ENCODE measurements around the gene ZFP37.
"Not testable (repeated sequence)": the region's sequence is repeated elsewhere in the genome, so short reads cannot be mapped to it uniquely, and the experiment has no call there.

ZFP37 gene

DNA sequence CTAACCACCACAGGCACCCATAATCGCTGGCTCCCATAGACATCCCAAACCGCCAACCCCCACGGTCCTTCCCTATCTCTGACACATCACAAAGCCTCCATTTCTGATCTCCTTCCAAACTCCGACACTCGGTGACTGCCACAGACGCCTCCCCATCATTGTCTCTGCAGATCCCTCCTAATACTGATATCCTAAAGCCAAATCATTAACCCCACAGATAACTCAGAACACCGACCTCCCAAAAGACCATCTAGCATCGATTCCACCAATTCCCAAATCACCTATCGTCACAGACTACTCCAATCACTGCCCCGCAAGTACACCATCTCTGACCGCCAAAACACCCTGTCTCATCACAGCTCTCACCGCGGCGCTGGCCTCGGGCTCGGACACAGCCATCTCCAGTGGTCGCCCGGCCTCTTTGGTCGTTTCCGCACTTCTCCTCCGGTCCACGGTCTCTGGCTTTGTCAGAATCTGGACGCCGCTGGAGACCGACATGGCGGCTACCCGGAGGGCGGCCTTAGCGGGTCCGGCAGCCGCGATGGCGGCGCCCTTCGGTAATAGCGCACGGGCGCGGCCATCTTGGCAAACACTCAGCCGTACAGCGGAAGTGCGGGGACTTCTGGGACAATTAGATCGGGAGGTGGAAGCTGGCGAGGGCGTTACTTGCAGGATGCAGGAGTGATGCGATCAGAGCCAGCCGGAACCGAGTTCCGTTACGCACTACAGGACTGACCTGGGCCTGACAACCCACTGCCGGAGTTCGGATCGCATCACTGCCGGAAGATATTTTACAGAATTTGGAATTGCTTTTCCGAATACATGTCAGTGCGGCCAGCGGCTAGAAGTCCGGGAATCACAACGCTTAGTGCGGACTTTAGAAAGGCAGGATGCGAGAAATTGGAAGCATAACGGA, at the start of gene ZFP37:
Gene ZFP37 (minus strand): TSS at position 534 of the 916 bp plus-strand sequence. CDS start 36 bp downstream, at position 498.
- DNase-seq, result peak; percentile 48 to 96 (median 91)

DNA sequence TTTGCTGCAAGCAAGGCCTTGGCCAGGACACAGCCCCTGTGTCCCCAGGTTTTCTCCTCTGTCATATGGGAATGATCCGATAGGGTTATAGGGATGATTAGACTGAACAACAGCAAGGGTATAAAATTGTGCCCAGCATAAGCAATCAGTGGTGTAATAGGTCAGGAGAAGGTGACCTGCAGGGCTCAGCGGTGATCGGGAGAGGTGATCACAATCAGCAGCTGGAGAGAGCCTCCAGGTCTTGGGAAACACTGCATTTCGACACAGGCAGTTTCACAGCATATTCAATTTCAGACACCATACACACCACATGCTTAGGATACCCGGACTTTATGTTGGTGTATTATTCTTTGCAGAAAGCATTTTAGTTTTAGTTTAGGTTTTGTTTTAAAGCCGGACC, 48.8 kb upstream of the ZFP37 start:
- not testable (repeated sequence) for DNase-seq

DNA sequence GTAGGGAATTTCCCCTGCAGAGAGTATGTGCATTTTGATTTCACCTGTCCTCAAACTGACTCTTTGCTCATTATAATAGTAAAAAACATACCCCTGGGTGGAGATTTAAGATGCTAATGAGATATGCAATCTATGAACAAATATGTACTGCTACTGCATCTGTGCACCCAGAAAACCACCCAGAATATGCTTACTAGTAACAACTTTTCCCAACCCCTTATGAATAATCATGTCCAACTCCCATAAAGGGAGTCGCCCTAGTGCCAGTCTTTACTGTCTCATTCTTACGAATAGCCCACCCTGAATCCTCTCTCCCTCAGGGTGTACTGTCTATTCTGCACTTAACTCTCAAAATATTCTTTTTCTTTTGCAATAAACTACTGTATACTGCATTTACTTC, 39.0 kb upstream of the ZFP37 start:
- no peak for DNase-seq

DNA sequence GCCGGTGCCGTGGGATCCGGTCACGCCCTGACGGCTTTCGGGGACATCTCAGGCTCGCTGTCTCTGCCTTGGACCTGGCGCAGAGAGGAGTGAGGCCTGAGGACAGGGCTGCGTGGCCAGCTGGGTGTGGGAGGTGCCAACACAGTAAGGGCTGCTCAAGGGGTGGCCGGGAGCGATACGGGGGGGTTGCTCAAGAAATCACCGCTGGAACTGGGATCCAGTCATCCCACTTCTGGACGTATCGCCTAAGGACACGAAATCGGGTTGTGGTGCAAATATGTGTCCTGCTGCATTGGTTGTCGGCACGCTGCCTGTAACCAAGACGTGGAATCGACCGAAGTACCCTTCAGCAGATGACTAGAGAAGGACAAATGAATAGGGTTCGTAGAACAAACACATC, 33.4 kb upstream of the ZFP37 start:
- DNase-seq, result not testable (repeated sequence)

- DNase-seq, result not testable (repeated sequence)
These were observed 32.6 kb upstream of the ZFP37 start for GRCh38 chr9:113089143-113089505.

GRCh38 chr9:113088456-113089142, 32.1 kb upstream of the ZFP37 start:
- DNase-seq, result not testable (repeated sequence)

DNA sequence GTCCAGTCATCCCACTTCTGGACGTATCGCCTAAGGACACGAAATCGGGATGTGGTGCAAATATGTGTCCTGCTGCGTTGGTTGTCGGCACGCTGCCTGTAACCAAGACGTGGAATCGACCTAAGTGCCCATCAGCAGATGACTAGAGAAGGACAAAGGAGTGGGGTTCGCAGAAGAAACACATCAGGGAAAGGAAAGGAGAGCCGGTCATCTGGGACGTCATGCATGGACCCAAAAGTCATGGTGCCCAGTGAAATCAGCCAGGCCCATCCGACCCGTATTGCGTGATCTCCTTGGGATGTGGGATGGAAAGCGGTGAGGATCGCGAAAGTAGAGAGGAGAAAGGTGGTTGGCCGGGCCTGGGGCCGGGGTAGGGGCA, 6.4 kb upstream of the ZFP37 start:
- not testable (repeated sequence) for DNase-seq

- not testable (repeated sequence) for DNase-seq
These were observed 5.9 kb upstream of the ZFP37 start for GRCh38 chr9:113062256-113062931.

DNA sequence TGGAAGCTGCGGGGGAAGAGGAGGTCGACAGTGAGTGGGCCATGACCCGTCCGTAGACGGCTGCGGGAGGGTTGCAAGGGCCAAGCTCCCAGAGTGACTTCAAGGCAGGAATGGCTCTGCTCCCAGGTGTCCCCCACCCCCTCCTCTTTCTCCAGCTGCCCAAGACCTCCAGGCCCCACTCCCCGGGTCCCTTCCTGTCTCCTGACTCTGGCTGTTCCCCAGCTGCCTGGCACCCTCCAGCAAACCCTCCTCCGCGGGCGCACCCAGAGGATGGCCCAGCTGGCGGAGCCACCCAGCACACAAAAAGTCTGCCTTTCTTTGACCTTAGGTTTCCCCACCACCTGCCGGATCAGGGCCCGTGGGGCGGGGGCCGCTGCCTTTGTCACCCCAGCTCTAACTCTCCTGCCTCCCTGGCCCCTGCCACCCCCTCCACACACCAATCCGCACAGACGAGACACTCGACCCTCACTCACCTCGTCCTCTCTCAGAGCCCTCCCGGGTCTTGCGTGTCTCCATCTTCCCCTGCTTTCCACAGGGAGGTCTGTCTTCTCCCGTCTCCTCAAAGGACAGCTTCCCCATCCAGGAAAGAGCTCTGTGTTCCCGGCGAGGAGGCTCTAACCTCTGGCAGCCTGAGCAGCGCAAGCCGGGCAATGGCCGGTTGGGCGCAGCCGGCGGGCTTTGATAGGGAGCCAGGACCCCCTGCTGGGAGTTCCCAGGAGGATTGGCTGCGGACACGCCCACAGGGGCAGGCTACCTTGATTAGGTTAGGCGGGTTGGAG, 4.7 kb upstream of the ZFP37 start:
- not testable (repeated sequence) for DNase-seq

GRCh38 chr9:113059581-113060284, 3.2 kb upstream of the ZFP37 start:
- not testable (repeated sequence) for DNase-seq

DNA sequence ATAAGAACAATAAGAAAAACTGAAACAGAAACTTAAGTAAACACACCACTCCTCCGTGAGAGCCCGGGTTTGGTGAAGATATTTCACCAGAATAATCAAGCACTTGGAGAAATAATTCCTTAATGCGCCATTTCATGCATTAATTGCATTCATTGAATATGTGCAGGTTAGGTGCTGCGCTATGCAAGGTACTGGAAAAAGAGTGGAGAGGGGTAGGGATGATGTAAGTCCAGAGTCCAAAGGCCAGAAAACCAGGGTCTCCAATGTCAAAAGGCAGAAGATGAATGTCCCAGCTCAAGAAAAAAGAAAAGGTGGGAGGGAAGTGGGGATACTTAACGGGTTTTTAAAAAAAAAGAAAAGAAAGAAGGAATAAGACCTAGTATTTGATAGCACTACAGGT, 669 bp upstream of the ZFP37 start:
- no peak for DNase-seq

GRCh38 chr9:113042884-113043657, 13.5 kb downstream of the ZFP37 start:
- no peak for DNase-seq

DNA sequence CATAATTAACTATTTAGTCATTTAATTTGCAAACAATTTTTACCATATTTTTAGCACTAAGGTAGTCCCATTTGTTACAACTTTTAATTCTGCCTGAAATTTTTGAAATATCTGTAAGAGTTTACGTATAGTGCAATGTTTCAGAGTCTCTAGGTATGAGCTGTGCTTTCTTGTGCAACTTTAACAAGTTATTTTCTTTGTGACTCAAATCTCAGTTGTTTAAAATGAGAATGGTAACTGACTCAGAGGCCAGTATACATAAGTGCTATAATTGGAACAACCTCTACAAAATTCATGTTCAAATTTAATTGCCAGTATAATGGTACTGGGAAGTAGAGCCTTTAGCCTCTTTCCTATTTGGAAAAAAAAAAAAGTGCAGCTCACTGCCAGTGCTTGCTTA, 30.3 kb downstream of the ZFP37 start:
- no peak for DNase-seq

DNA sequence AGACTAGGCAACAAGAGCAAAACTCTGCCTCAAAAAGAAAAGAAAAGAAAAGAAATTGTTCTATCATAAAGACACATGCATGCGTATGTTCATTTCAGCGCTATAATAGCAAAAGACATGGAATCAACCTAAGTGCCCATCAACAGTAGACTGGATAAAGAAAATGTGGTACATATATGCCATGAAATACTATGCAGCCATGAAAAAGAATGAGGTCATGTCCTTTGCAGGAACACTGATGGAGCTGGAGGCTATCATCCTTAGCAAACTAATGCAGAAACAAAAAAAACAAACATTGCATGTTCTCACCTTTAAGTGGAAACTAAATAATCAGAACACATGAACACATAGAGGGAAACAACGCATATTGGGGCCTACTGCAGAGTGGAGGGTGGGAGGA, 38.3 kb downstream of the ZFP37 start:
- DNase-seq, result no peak

DNA sequence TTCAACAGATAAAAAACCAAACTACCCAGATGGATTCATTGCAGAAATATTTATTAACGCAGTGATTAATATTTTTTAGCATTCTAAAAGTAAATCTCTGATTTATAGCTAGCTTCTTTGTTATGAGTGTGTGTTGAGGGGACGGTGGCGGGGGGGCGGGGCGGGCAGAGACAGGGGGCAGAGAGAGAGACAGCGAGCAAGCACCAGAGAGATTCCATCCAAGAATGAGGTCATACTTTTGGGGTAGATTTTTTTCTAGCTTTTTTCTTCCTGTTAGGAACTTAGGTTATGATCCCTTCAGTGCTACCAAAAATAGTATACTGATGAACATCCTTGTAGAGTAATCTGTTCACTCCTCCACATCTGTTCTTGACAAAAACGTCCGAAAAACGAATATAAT, 44.0 kb downstream of the ZFP37 start:
- peak in 2 of 58 donors; percentile 0 for DNase-seq

GRCh38 chr9:113011911-113012381, 44.6 kb downstream of the ZFP37 start, which contains the start of gene ZNF883:
Gene ZNF883 (minus strand): TSS chr9:113012192.
- DNase-seq, result peak in 56 of 58 donors; percentile 1 to 81 (median 42)

GRCh38 chr9:113005777-113006176, 50.7 kb downstream of the ZFP37 start:
- DNase-seq, result no peak

DNA sequence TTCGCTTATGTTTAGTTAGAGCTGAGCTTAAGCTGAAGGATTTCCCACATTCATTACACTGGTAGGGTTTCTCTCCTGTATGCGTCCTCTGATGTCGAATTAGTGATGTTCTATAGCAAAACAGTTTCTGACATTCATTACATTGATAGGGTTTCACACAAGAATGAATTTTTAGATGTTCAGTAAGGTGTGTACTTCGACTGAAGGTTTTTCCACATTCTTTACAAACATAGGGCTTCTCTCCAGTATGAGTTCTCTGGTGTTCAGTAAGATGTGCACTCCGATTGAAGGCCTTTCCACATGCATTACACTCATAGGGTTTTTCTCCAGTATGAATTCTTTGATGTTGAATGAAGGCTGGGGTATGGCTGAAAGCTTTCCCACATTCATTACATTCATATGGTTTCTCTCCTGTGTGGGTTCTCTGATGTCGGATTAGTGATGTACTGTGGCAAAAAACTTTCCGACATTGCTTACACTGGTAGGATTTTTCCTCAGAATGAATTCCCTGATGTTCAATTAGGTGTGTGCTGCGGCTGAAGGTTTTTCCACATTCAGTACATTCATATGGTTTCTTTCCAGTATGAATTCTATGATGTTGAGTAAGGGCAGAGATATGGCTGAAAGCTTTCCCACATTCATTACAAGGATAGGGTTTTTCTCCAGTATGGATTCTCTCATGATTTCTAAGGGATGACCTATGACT, 59.1 kb downstream of the ZFP37 start:
- no peak for DNase-seq

Measured in anterior cingulate cortex (tissue), 58 donors.